Transverse colon (tissue), 4 donors: ENCODE measurements around the gene PDE4DIP.
"Not testable (repeated sequence)": the region's sequence is repeated elsewhere in the genome, so short reads cannot be mapped to it uniquely, and the experiment has no call there.

ENCODE experiments used
- EP300 ChIP-seq: sonication (generic); formaldehyde crosslinking; IDR thresholded peaks from one replicate; pipeline ENCODE4 v1.6.1; 2017; ENCODE audit warnings: antibody characterized with exemption, low read depth
- POLR2A ChIP-seq: fragments of 450-650 bp; IDR thresholded peaks from one replicate; pipeline ENCODE4 v1.6.1; 2016; ENCODE audit warnings: antibody characterized with exemption, mild to moderate bottlenecking, moderate library complexity
- POLR2AphosphoS5 ChIP-seq, 3 donors: sonication (generic); formaldehyde crosslinking; IDR thresholded peaks; one replicate each; pipeline ENCODE4 v1.6.1; 2016; ENCODE audit warnings: antibody characterized with exemption in 3 of 3
- TF ChIP-seq, protein P1 (sequence below), 5 experiments: fragments of 200-600 bp in 3 of 5; fragments of 450-650 bp in 2 of 5; sonication (generic) in 3 of 5; IDR thresholded peaks; 1 replicate in 2 of 5; 2 replicates in 3 of 5; pipeline ENCODE4 v1.5.1; 2016 to 2017; ENCODE audit warnings: antibody characterized with exemption in 5 of 5, inconsistent platforms in 3 of 5, mild to moderate bottlenecking in 2 of 5, moderate library complexity in 1 of 5

DNA sequence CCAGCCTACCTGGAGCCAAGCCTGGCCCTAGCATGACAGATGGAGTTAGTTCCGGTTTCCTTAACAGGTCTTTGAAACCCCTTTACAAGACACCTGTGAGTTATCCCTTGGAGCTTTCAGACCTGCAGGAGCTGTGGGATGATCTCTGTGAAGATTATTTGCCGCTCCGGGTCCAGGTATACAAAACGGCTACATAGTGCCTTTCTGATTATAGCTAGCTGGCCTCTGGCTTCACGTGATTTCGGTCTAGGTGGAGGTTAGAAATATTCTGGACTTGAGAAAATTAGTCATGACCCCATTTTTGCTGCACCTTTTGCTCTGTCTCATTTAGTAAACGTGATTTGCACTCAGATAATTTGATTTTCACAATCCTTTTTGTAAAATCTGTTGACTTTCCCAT lies 109.5 kb downstream of the PDE4DIP start:
- TF ChIP-seq POLR2AphosphoS5 (IDR thresholded peaks at IDR 0.05); POLR2A; EP300: not testable (repeated sequence)
- TF ChIP-seq, protein P1, sequence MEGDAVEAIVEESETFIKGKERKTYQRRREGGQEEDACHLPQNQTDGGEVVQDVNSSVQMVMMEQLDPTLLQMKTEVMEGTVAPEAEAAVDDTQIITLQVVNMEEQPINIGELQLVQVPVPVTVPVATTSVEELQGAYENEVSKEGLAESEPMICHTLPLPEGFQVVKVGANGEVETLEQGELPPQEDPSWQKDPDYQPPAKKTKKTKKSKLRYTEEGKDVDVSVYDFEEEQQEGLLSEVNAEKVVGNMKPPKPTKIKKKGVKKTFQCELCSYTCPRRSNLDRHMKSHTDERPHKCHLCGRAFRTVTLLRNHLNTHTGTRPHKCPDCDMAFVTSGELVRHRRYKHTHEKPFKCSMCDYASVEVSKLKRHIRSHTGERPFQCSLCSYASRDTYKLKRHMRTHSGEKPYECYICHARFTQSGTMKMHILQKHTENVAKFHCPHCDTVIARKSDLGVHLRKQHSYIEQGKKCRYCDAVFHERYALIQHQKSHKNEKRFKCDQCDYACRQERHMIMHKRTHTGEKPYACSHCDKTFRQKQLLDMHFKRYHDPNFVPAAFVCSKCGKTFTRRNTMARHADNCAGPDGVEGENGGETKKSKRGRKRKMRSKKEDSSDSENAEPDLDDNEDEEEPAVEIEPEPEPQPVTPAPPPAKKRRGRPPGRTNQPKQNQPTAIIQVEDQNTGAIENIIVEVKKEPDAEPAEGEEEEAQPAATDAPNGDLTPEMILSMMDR (IDR thresholded peaks at IDR 0.05): not testable (repeated sequence)
